Activated CD4-positive, alpha-beta T cell treated with anti-CD3 and anti-CD28 coated beads for 4 hours (primary cell): ENCODE data around the gene KMT2A.
"Not testable (repeated sequence)": the region's sequence is repeated elsewhere in the genome, so short reads cannot be mapped to it uniquely, and the experiment has no call there.

ENCODE experiments used
- DNase-seq, 2 donors: peaks; one replicate each; pipeline ENCODE4 v3.0.0-alpha.2; 2020

KMT2A gene

GRCh38 chr11:118435893-118436624 lies at the start of gene KMT2A:
Gene KMT2A (plus strand): TSS chr11:118436492. CDS start chr11:118436513, 21 bp downstream.
- DNase-seq, result peak; percentile 92 to 93

- no peak for DNase-seq
These were observed 40.2 kb upstream of the KMT2A start for GRCh38 chr11:118396097-118396501.

GRCh38 chr11:118397448-118397847 lies 38.8 kb upstream of the KMT2A start:
- DNase-seq, result no peak

- DNase-seq, result peak; percentile 42 to 43
These were observed 37.3 kb upstream of the KMT2A start for GRCh38 chr11:118398791-118399559.

GRCh38 chr11:118401151-118401879 lies 35.0 kb upstream of the KMT2A start, which contains the start of gene ATP5MG:
Gene ATP5MG (plus strand): TSS chr11:118401606. CDS start chr11:118401666, 60 bp downstream.
- DNase-seq, result peak; percentile 92 to 95

- no peak for DNase-seq
These were observed 34.3 kb upstream of the KMT2A start for GRCh38 chr11:118401880-118402590.

GRCh38 chr11:118402594-118402993 lies 33.7 kb upstream of the KMT2A start:
- not testable (repeated sequence) for DNase-seq

- DNase-seq, result no peak
These were observed 29.6 kb upstream of the KMT2A start for GRCh38 chr11:118406599-118407166.

- no peak for DNase-seq
These were observed 26.1 kb upstream of the KMT2A start for GRCh38 chr11:118410055-118410745.

GRCh38 chr11:118411530-118411929 lies 24.8 kb upstream of the KMT2A start:
- DNase-seq, result no peak

- DNase-seq, result no peak
These were observed 23.4 kb upstream of the KMT2A start for GRCh38 chr11:118412921-118413320.

- no peak for DNase-seq
These were observed 21.1 kb upstream of the KMT2A start for GRCh38 chr11:118415062-118415738.

GRCh38 chr11:118415739-118416068 lies 20.6 kb upstream of the KMT2A start:
- no peak for DNase-seq

GRCh38 chr11:118416900-118417299 lies 19.4 kb upstream of the KMT2A start:
- not testable (repeated sequence) for DNase-seq

GRCh38 chr11:118417801-118418200 lies 18.5 kb upstream of the KMT2A start:
- no peak for DNase-seq

GRCh38 chr11:118418766-118419165 lies 17.5 kb upstream of the KMT2A start:
- no peak for DNase-seq

- DNase-seq, result no peak
These were observed 8.6 kb upstream of the KMT2A start for GRCh38 chr11:118427707-118428106.

GRCh38 chr11:118430956-118431355 lies 5.3 kb upstream of the KMT2A start:
- no peak for DNase-seq

GRCh38 chr11:118434123-118434552 lies 2.2 kb upstream of the KMT2A start:
- peak in 1 of 2 donors; percentile 45 for DNase-seq

- DNase-seq, result peak; percentile 3 to 46
These were observed 1.6 kb upstream of the KMT2A start for GRCh38 chr11:118434553-118435289.
